MCF 10A (cell line): Measurements from ENCODE around the gene PLK5. TPM values are rescaled to one million over a fixed set of nuclear protein-coding genes. Genes with fewer than 3 reads are reported as not detected.
"Not testable (repeated sequence)": the region's sequence is repeated elsewhere in the genome, so short reads cannot be mapped to it uniquely, and the experiment has no call there.

Experiments used
- BruUV-seq: library from RNA; stranded (reverse); fragments of 400-500 nt; replicated peaks from 2 replicates; lab custom pipeline; 2021; lab: Mats Ljungman, UMichigan
- CTCF ChIA-PET: fragments of 300-600 bp; sonication (Branson Sonifier 250); formaldehyde crosslinking; extraction: SDS; loops from one replicate; lab custom pipeline; 2021; ENCODE audit warnings: antibody characterized with exemption, inconsistent platforms; lab: Yijun Ruan, JAX
- POLR2A ChIA-PET: fragments of 300-600, 350-650 bp; sonication (Branson Sonifier 250); formaldehyde crosslinking; extraction: SDS; loops from one replicate; lab custom pipeline; 2020; ENCODE audit warnings: antibody characterized with exemption, inconsistent platforms; lab: Yijun Ruan, JAX
- DNase-seq: peaks from one replicate; pipeline ENCODE4 v3.0.0-alpha.2; 2018; ENCODE audit not compliant: unreplicated experiment
- H3K27ac Mint-ChIP-seq: one replicate; pipeline ENCODE4 v1.8.0; 2022; ENCODE audit warnings: mild to moderate bottlenecking, low read depth, mixed read lengths; ENCODE audit not compliant: unreplicated experiment
- H3K27me3 Mint-ChIP-seq: one replicate; pipeline ENCODE4 v1.8.0; 2022; ENCODE audit warnings: mixed read lengths; ENCODE audit not compliant: insufficient read depth, unreplicated experiment
- H3K36me3 Mint-ChIP-seq: one replicate; pipeline ENCODE4 v1.8.0; 2022; ENCODE audit warnings: mild to moderate bottlenecking, moderate library complexity, mixed read lengths; ENCODE audit not compliant: insufficient read depth, unreplicated experiment
- H3K4me1 Mint-ChIP-seq: one replicate; pipeline ENCODE4 v1.8.0; 2022; ENCODE audit warnings: mixed read lengths; ENCODE audit not compliant: insufficient read depth, unreplicated experiment
- H3K4me3 Mint-ChIP-seq: one replicate; pipeline ENCODE4 v1.8.0; 2022; ENCODE audit warnings: mild to moderate bottlenecking, moderate library complexity, mixed read lengths; ENCODE audit not compliant: unreplicated experiment
- H3K9me3 Mint-ChIP-seq: one replicate; pipeline ENCODE4 v1.8.0; 2022; ENCODE audit warnings: mixed read lengths; ENCODE audit not compliant: unreplicated experiment
- CTCF ChIP-seq: fragments of 200-600 bp; IDR thresholded peaks from one replicate; pipeline ENCODE4 v1.8.0; 2022; ENCODE audit warnings: antibody characterized with exemption, mild to moderate bottlenecking; ENCODE audit not compliant: unreplicated experiment
- intact Hi-C: fragments of 100-400 bp; cut with micrococcal nuclease; formaldehyde crosslinking; loops from 2 replicates; pipeline ENCODE4 v1.14.1; 2022
- total RNA-seq: library from RNA; stranded (reverse); gene quantifications from 2 replicates; pipeline ENCODE4 v1.2.3, GENCODE V29; 2022

The PLK5 gene
- total RNA-seq, 1 experiment from 2014 or later, result 0.21 TPM

GRCh38 chr19:1514986-1515721 lies 8.7 kb upstream of the PLK5 start:
- no peak for TF ChIP-seq CTCF
- peaks cover under 1% of the 10 kb centered on the region for H3K4me1 Mint-ChIP-seq
- H3K36me3 Mint-ChIP-seq, result no peaks in the 10 kb centered on the region
- no peak for DNase-seq
- H3K9me3 Mint-ChIP-seq, result no peaks in the 10 kb centered on the region
- no TSS peak for BruUV-seq
- no peaks in the 10 kb centered on the region for H3K27me3 Mint-ChIP-seq
- ChIA-PET POLR2A (no interaction called here), CTCF (interaction anchor here (0.6 to 0.7 kb wide), 5 partner anchors 10 to 945 kb away, joined by 3 to 5 read pairs (median 3); no protein-coding TSS in a partner anchor)
- no peak overlapping the region for H3K4me3 Mint-ChIP-seq
- intact Hi-C loops, result loop anchor here (5.0 kb wide), 1 partner anchor 238 kb away; the partner anchor contains the start of gene FAM174C
- no peak overlapping the region for H3K27ac Mint-ChIP-seq

- Mint-ChIP-seq H3K4me1 (no peaks in the 10 kb centered on the region), H3K36me3 (no peaks in the 10 kb centered on the region), H3K27ac (no peak overlapping the region), H3K27me3 (no peaks in the 10 kb centered on the region), H3K4me3 (no peak overlapping the region), H3K9me3 (no peaks in the 10 kb centered on the region)
- CTCF ChIA-PET, result no interaction called here
- POLR2A ChIA-PET, result no interaction called here
- intact Hi-C loops, result no loop called here
- no peak for TF ChIP-seq CTCF
- no TSS peak for BruUV-seq
- no peak for DNase-seq
These were observed 7.5 kb upstream of the PLK5 start for GRCh38 chr19:1516395-1516753.

- intact Hi-C loops, result no loop called here
- Mint-ChIP-seq H3K36me3 (no peaks in the 10 kb centered on the region), H3K27me3 (no peaks in the 10 kb centered on the region), H3K4me1 (no peaks in the 10 kb centered on the region), H3K9me3 (no peaks in the 10 kb centered on the region), H3K27ac (no peak overlapping the region), H3K4me3 (no peak overlapping the region)
- no peak for TF ChIP-seq CTCF
- POLR2A ChIA-PET, result no interaction called here
- BruUV-seq, result no TSS peak
- DNase-seq, result no peak
- CTCF ChIA-PET, result interaction anchor here (1.5 kb wide), 1 partner anchor 27 kb away, joined by 4 read pairs; no protein-coding TSS in a partner anchor
These were observed 5.4 kb upstream of the PLK5 start for GRCh38 chr19:1518471-1518870.

- H3K9me3 Mint-ChIP-seq, H3K27ac Mint-ChIP-seq, H3K4me1 Mint-ChIP-seq, BruUV-seq, H3K27me3 Mint-ChIP-seq, H3K4me3 Mint-ChIP-seq, H3K36me3 Mint-ChIP-seq, POLR2A ChIA-PET, DNase-seq, intact Hi-C loops: not testable (repeated sequence)
- CTCF ChIA-PET, result interaction anchor here (0.6 to 1.5 kb wide), 2 partner anchors 26 to 281 kb away, joined by 4 read pairs; no protein-coding TSS in a partner anchor
These were observed 4.1 kb upstream of the PLK5 start for GRCh38 chr19:1519802-1520201.
